OCI-LY3 (cell line): Measurements from ENCODE around the gene DDX60.

Experiments
- H2AFZ ChIP-seq: fragments of 200-600, 300-600 bp; shearing (Covaris generic); 2 replicates; pipeline ENCODE4 v1.6.0; 2014; ENCODE audit warnings: antibody characterized with exemption, low read depth, low read length
- H3K27ac ChIP-seq: fragments of 200-600, 300-600 bp; sonication (generic); 2 replicates; pipeline ENCODE4 v1.5.1; 2014; ENCODE audit warnings: mild to moderate bottlenecking, low read length, moderate library complexity, mixed read lengths
- H3K27me3 ChIP-seq: fragments of 200-600, 300-600 bp; sonication (generic); 2 replicates; pipeline ENCODE4 v1.6.1; 2014; ENCODE audit warnings: low read depth, low read length, mixed read lengths
- H3K36me3 ChIP-seq: fragments of 200-600, 300-600 bp; sonication (generic); replicated peaks from 2 replicates; pipeline ENCODE3; 2014; ENCODE audit warnings: low read depth, low read length, mixed read lengths
- H3K4me1 ChIP-seq: fragments of 300-600, 200-600 bp; sonication (generic); 2 replicates; pipeline ENCODE4 v1.6.1; 2014; ENCODE audit warnings: low read length, mixed read lengths
- H3K4me2 ChIP-seq: fragments of 200-600, 300-600 bp; sonication (generic); 2 replicates; pipeline ENCODE4 v1.6.1; 2014; ENCODE audit warnings: low read length, mixed read lengths
- H3K4me3 ChIP-seq: fragments of 300-600, 200-600 bp; sonication (generic); 2 replicates; pipeline ENCODE4 v1.5.1; 2014; ENCODE audit warnings: antibody characterized with exemption, mild to moderate bottlenecking, low read length, moderate library complexity
- H3K79me2 ChIP-seq: fragments of 300-600, 200-600 bp; shearing (Covaris generic); 2 replicates; pipeline ENCODE4 v1.6.1; 2014; ENCODE audit warnings: mild to moderate bottlenecking, low read length, mixed read lengths
- H3K9ac ChIP-seq: fragments of 300-600, 200-600 bp; shearing (Covaris generic); 2 replicates; pipeline ENCODE4 v1.6.0; 2014; ENCODE audit warnings: mild to moderate bottlenecking, low read length, moderate library complexity
- H3K9me3 ChIP-seq: fragments of 200-600, 300-600 bp; shearing (Covaris generic); 2 replicates; pipeline ENCODE4 v1.6.1; 2014; ENCODE audit warnings: low read length, mixed read lengths; ENCODE audit not compliant: insufficient read depth
- H4K20me1 ChIP-seq: fragments of 200-600, 300-600 bp; sonication (generic); 2 replicates; pipeline ENCODE4 v1.6.1; 2016; ENCODE audit warnings: low read length, mixed read lengths; ENCODE audit not compliant: insufficient read depth
- EZH2phosphoT487 ChIP-seq: fragments of 200-600 bp; shearing (Covaris generic); IDR thresholded peaks from 2 replicates; pipeline ENCODE4 v1.6.1; 2018; ENCODE audit warnings: antibody characterized with exemption, mixed run types, low read depth
- TF ChIP-seq, protein P1 (sequence below): fragments of 200-600, 300-600 bp; sonication (generic); IDR thresholded peaks from 2 replicates; pipeline ENCODE4 v1.5.1; 2014; ENCODE audit warnings: antibody characterized with exemption, low read length, low read depth

DDX60 gene, protein sequence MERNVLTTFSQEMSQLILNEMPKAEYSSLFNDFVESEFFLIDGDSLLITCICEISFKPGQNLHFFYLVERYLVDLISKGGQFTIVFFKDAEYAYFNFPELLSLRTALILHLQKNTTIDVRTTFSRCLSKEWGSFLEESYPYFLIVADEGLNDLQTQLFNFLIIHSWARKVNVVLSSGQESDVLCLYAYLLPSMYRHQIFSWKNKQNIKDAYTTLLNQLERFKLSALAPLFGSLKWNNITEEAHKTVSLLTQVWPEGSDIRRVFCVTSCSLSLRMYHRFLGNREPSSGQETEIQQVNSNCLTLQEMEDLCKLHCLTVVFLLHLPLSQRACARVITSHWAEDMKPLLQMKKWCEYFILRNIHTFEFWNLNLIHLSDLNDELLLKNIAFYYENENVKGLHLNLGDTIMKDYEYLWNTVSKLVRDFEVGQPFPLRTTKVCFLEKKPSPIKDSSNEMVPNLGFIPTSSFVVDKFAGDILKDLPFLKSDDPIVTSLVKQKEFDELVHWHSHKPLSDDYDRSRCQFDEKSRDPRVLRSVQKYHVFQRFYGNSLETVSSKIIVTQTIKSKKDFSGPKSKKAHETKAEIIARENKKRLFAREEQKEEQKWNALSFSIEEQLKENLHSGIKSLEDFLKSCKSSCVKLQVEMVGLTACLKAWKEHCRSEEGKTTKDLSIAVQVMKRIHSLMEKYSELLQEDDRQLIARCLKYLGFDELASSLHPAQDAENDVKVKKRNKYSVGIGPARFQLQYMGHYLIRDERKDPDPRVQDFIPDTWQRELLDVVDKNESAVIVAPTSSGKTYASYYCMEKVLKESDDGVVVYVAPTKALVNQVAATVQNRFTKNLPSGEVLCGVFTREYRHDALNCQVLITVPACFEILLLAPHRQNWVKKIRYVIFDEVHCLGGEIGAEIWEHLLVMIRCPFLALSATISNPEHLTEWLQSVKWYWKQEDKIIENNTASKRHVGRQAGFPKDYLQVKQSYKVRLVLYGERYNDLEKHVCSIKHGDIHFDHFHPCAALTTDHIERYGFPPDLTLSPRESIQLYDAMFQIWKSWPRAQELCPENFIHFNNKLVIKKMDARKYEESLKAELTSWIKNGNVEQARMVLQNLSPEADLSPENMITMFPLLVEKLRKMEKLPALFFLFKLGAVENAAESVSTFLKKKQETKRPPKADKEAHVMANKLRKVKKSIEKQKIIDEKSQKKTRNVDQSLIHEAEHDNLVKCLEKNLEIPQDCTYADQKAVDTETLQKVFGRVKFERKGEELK (N-terminal part only)

GRCh38 chr4:168318266-168318895 is at the start of gene DDX60:
Gene DDX60, minus strand, starts transcription at chr4:168318752. Its CDS starts 7,493 bp downstream, at chr4:168311259.
- Histone ChIP-seq H3K27ac (peak within 1 kb of the TSS; percentile 40), H3K4me2 (peak within 1 kb of the TSS; percentile 85), H3K9me3 (no peaks in the 10 kb centered on the region), H3K4me3 (peak within 1 kb of the TSS; percentile 85), H3K79me2 (no peaks in the 10 kb centered on the region), H3K9ac (peak within 1 kb of the TSS; percentile 86), H3K4me1 (peaks cover 12% of the 10 kb centered on the region), H3K27me3 (0 out of 2 replicates have a peak, but pooled peaks cover 14% of the 10 kb centered on the region), H2AFZ (peak within 1 kb of the TSS; percentile 99), H3K36me3 (no peaks in the 10 kb centered on the region), H4K20me1 (no peaks in the 10 kb centered on the region)
- TF ChIP-seq, protein P1, sequence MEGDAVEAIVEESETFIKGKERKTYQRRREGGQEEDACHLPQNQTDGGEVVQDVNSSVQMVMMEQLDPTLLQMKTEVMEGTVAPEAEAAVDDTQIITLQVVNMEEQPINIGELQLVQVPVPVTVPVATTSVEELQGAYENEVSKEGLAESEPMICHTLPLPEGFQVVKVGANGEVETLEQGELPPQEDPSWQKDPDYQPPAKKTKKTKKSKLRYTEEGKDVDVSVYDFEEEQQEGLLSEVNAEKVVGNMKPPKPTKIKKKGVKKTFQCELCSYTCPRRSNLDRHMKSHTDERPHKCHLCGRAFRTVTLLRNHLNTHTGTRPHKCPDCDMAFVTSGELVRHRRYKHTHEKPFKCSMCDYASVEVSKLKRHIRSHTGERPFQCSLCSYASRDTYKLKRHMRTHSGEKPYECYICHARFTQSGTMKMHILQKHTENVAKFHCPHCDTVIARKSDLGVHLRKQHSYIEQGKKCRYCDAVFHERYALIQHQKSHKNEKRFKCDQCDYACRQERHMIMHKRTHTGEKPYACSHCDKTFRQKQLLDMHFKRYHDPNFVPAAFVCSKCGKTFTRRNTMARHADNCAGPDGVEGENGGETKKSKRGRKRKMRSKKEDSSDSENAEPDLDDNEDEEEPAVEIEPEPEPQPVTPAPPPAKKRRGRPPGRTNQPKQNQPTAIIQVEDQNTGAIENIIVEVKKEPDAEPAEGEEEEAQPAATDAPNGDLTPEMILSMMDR = peak; percentile 59
- no peak for TF ChIP-seq EZH2phosphoT487

GRCh38 chr4:168367065-168367464 is 48.5 kb upstream of the DDX60 start:
- Histone ChIP-seq H4K20me1 (no peaks in the 10 kb centered on the region), H3K27ac (no peak overlapping the region), H3K79me2 (no peaks in the 10 kb centered on the region), H3K36me3 (no peaks in the 10 kb centered on the region), H3K4me3 (no peak overlapping the region), H3K4me2 (no peak overlapping the region), H3K9me3 (no peaks in the 10 kb centered on the region), H3K27me3 (no peaks in the 10 kb centered on the region), H3K4me1 (no peaks in the 10 kb centered on the region), H3K9ac (no peak overlapping the region), H2AFZ (no peak overlapping the region)
- TF ChIP-seq, protein P1 = no peak
- TF ChIP-seq EZH2phosphoT487 = no peak

DNA sequence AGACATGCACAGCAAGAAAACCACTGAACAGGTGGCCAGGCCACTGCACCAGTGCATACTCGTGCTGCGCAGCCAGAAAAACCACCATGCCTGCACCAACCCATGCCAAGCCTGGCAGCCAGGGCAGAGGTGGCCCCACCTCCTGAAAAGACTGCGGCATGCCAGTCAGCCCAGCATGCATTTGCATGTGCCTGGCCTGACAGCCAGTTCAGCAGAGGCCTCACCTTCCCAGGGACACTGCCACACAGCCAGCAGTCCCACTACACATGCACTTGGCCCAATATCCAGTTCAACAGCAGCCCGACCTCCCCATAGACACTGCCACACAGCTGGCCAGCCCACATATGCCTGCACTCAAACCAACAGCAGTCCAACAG is 43.5 kb upstream of the DDX60 start:
- Histone ChIP-seq H3K4me1 (no peaks in the 10 kb centered on the region), H2AFZ (no peak overlapping the region), H3K79me2 (no peaks in the 10 kb centered on the region), H3K36me3 (no peaks in the 10 kb centered on the region), H3K9ac (no peak overlapping the region), H3K4me2 (no peak overlapping the region), H3K27ac (no peak overlapping the region), H3K27me3 (no peaks in the 10 kb centered on the region), H3K9me3 (no peaks in the 10 kb centered on the region), H3K4me3 (no peak overlapping the region), H4K20me1 (no peaks in the 10 kb centered on the region)
- TF ChIP-seq, protein P1 = no peak
- no peak for TF ChIP-seq EZH2phosphoT487
